Measurements from ENCODE around the gene UBASH3B. TPM values are rescaled to one million over a fixed set of nuclear protein-coding genes. Genes with fewer than 3 reads are reported as not detected.

Gene UBASH3B
- total RNA-seq, 1 donor from 2014 or later = 6.6 TPM

DNA sequence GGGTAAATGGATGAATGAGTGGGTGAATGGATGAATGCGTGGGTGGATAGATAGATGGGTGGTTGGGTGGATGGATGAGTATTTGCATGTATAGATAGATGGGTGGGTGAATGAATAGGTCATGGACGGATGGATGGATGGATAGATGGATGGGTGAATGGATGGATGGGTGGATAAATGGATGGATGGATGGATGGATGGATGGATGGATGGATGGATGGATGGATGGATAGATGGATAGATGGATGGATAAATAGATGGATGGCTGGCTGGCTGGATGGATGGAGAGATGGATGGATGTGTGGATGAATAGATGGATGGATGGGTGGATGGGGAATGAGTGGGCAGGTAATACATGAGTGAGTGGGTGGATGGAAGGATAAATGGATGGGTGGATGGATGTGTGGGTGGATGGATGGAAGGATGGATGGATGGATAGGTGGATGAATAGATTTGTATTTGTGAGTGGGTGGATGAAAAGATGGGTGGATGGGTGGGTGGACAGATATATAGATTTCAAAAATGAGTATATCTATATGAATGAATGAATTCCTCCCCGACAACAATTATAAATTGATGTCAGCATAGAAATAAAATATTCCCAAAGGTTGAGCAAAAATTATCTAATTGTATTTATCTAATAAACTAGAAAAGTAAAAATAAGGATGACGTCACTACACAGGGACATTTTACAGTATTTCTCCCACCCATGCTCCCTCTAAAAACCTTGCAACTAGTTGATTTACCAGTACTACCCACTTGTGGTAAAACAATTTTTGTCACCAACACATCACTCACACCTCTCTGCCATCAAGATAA lies 182.2 kb downstream of the UBASH3B start:
- TF ChIP-seq, protein P1, sequence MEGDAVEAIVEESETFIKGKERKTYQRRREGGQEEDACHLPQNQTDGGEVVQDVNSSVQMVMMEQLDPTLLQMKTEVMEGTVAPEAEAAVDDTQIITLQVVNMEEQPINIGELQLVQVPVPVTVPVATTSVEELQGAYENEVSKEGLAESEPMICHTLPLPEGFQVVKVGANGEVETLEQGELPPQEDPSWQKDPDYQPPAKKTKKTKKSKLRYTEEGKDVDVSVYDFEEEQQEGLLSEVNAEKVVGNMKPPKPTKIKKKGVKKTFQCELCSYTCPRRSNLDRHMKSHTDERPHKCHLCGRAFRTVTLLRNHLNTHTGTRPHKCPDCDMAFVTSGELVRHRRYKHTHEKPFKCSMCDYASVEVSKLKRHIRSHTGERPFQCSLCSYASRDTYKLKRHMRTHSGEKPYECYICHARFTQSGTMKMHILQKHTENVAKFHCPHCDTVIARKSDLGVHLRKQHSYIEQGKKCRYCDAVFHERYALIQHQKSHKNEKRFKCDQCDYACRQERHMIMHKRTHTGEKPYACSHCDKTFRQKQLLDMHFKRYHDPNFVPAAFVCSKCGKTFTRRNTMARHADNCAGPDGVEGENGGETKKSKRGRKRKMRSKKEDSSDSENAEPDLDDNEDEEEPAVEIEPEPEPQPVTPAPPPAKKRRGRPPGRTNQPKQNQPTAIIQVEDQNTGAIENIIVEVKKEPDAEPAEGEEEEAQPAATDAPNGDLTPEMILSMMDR (IDR thresholded peaks at IDR 0.05; ENCODE audit: unreplicated experiment) = no peak
- DNase-seq (ENCODE audit: low spot score in 2 of 2, unreplicated experiment in 2 of 2) = no peak
- H3K4me3 Mint-ChIP-seq = no peak overlapping the region
- no peak overlapping the region for H3K27ac Mint-ChIP-seq
- H3K27me3 Mint-ChIP-seq (ENCODE audit: low read depth) = no peaks in the 10 kb centered on the region
- no peaks in the 10 kb centered on the region for H3K9me3 Mint-ChIP-seq
- H3K36me3 Mint-ChIP-seq = no peaks in the 10 kb centered on the region
- peaks cover 5% of the 10 kb centered on the region for H3K4me1 Mint-ChIP-seq

DNA sequence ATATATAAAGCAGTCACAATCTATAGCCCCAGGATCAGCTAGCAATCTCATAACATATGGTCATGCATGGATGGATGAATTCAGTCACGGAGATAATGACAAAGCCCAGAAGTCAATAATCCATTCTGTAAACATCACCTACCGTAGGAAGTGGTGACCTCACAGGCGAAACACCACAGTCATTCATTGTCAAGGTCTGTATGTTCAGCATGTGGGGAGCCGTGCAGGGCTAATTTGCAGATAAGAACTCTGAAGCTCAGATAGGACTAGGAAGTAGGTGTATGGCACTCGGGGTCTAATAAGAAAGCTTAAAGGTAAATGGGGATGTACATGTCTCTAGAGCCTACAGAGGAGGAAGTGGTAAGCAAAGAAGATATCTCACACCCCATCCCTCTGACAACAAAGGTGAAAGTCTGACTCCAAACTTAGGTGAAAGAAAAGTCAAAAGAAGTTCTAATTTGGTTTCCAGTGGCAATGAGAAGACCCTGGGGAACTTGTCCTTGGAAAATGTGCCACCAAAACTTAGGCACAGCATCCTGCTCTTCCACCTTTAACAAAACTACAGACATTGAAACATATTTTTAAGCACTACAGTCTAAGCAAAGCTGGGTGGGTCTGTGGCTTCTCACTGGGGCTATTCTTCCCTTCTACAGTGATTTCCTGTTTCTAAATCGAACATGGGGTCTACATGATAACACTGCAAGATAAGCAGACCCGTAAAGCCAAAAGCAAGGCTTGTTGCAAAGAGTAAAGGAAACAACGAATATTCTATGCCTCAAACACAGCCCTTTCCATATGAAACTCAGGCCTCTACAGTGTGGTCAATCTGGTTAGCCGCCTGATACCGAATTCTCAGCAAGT lies 188.0 kb downstream of the UBASH3B start:
- H3K27ac Mint-ChIP-seq = no peak overlapping the region
- H3K36me3 Mint-ChIP-seq = no peaks in the 10 kb centered on the region
- no peaks in the 10 kb centered on the region for H3K4me1 Mint-ChIP-seq
- no peaks in the 10 kb centered on the region for H3K9me3 Mint-ChIP-seq
- H3K4me3 Mint-ChIP-seq = no peak overlapping the region
- peaks cover 2% of the 10 kb centered on the region for H3K27me3 Mint-ChIP-seq (ENCODE audit: low read depth)
- DNase-seq (ENCODE audit: low spot score in 2 of 2, unreplicated experiment in 2 of 2) = no peak
- TF ChIP-seq, protein P1 (IDR thresholded peaks at IDR 0.05; ENCODE audit: unreplicated experiment) = no peak

DNA sequence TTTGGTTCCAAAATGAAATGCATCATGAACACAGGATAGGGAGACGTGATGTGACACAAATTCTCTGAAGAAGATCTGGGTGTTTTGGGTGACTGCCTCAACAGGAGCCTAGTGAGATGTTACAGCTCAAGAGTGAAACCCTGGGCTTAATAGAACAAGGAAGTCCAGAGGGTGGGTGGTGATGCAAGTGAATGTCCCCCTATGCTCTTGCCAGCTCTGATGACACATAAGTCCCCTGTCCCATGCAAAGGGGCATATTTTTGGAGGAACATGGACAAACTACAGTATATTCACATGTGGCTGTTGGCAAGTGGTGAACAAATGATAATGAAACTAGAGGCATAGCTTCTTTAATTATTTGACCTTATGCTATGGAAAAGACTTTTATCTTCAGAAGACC lies 191.9 kb downstream of the UBASH3B start:
- Mint-ChIP-seq H3K4me3 (no peak overlapping the region), H3K4me1 (peaks cover 4% of the 10 kb centered on the region), H3K27me3 (ENCODE audit: low read depth) (peaks cover 2% of the 10 kb centered on the region), H3K36me3 (no peaks in the 10 kb centered on the region), H3K9me3 (no peaks in the 10 kb centered on the region), H3K27ac (no peak overlapping the region)
- no peak for DNase-seq (ENCODE audit: low spot score in 2 of 2, unreplicated experiment in 2 of 2)
- TF ChIP-seq, protein P1 (IDR thresholded peaks at IDR 0.05; ENCODE audit: unreplicated experiment) = no peak

DNA sequence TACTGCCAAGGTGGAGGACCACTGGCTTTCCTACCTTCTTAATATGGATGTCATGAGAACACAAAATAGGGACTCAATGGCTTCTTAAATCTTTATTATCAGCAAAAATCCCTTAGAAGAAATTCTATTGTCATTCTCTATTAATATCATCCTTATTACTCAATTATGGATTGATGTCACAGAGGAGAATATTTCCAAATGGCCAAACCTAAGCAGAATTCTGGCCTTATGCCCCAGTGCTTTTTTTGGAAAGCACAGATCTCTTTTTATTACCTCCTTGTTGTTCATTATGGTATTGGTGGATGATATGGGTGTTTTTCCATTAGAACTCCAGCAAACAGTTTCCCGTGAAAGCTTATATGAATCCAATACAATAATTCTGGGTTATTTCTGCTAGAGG lies 192.7 kb downstream of the UBASH3B start:
- Mint-ChIP-seq H3K27me3 (ENCODE audit: low read depth) (peaks cover 2% of the 10 kb centered on the region), H3K4me3 (no peak overlapping the region), H3K27ac (no peak overlapping the region), H3K4me1 (peaks cover 4% of the 10 kb centered on the region), H3K9me3 (no peaks in the 10 kb centered on the region), H3K36me3 (no peaks in the 10 kb centered on the region)
- DNase-seq (ENCODE audit: low spot score in 2 of 2, unreplicated experiment in 2 of 2) = no peak
- TF ChIP-seq, protein P1 (IDR thresholded peaks at IDR 0.05; ENCODE audit: unreplicated experiment) = no peak

DNA sequence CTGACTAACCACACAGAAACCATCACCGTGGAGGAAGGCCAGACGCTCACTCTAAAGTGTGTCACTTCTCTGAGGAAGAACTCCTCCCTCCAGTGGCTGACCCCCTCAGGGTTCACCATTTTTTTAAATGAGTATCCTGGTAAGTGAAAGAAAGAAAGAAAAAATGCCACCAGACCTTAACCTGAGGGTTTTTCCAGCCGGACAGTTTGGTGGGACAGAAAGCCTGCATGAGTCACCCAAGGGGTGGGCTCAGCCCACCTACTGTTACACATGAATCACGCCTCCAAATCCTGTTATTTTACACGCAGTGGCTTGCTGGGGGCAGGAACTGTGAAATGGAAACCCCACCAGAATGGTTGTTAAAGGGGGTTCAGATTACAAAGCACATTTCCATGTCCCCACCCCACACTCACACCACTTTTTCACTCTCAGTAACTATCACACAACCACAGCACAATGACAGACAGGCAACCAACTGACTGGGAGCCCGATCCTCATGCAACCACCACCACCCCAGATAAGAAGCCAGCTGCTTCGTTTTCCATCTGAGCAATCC lies 194.6 kb downstream of the UBASH3B start:
- H3K27ac Mint-ChIP-seq = no peak overlapping the region

More for the DNA sequence above, 194.6 kb downstream of the UBASH3B start:
- H3K9me3 Mint-ChIP-seq = no peaks in the 10 kb centered on the region
- DNase-seq (ENCODE audit: low spot score in 2 of 2, unreplicated experiment in 2 of 2) = no peak
- H3K4me3 Mint-ChIP-seq = no peak overlapping the region
- H3K27me3 Mint-ChIP-seq (ENCODE audit: low read depth) = peaks cover 2% of the 10 kb centered on the region
- H3K4me1 Mint-ChIP-seq = peaks cover 4% of the 10 kb centered on the region
- no peaks in the 10 kb centered on the region for H3K36me3 Mint-ChIP-seq
- TF ChIP-seq, protein P1 (IDR thresholded peaks at IDR 0.05; ENCODE audit: unreplicated experiment) = no peak
